HepG2 (cell line): ENCODE data around the gene KIF2C. TPM values are rescaled to one million over a fixed set of nuclear protein-coding genes. Genes with fewer than 3 reads are reported as not detected.

Experiments used
- ATAC-seq: fragments of 200-7000 bp; cut with Tn5 transposase; 3 replicates; pipeline ENCODE4 v1.9.1; 2020; ENCODE audit warnings: mild to moderate bottlenecking, moderate library complexity
- BruUV-seq: library from RNA; stranded (reverse); fragments of 400-500 nt; replicated peaks from 2 replicates; lab custom pipeline; 2021; lab: Mats Ljungman, UMichigan
- CTCF ChIA-PET: fragments of 300-600 bp; formaldehyde crosslinking; extraction: SDS; loops from one replicate; lab custom pipeline; 2021; ENCODE audit warnings: low total read pairs, inconsistent platforms, low intra/inter-chr PET ratio; lab: Yijun Ruan, JAX
- POLR2A ChIA-PET: fragments of 350-600 bp; sonication (Branson Sonifier 250); formaldehyde crosslinking; loops from one replicate; lab custom pipeline; 2020; ENCODE audit warnings: antibody characterized with exemption, inconsistent platforms; lab: Yijun Ruan, JAX
- DNase-seq: peaks from one replicate; pipeline ENCODE4 v3.0.0-alpha.2; 2015; ENCODE audit warnings: low spot score
- FAIRE-seq: peaks from 3 replicates; lab custom pipeline; 2011; peaks lifted over from hg19 to GRCh38; lab: Jason Lieb, UNC
- H2AFZ ChIP-seq: one replicate; pipeline ENCODE4 v1.6.1; 2011; ENCODE audit warnings: low read length, inconsistent platforms
- H3K27ac ChIP-seq: fragments of 300-600 bp; 3 replicates; pipeline ENCODE4 v1.8.0; 2011; ENCODE audit warnings: mixed run types, mild to moderate bottlenecking, mixed read lengths, low read length, inconsistent platforms; ENCODE audit not compliant: insufficient read depth; ENCODE audit errors: extremely low read length
- H3K27me3 ChIP-seq, 2 experiments: fragments of 200-600 bp in 1 of 2; 2 replicates in 1 of 2; 3 replicates in 1 of 2; pipeline versions ENCODE4 v1.6.0 to v1.8.0; 2011; ENCODE audit warnings: low read length in 2 of 2, mild to moderate bottlenecking in 2 of 2, moderate library complexity in 2 of 2, inconsistent platforms in 1 of 2; ENCODE audit not compliant: insufficient read depth in 2 of 2, control insufficient read depth in 1 of 2
- H3K36me3 ChIP-seq, 2 experiments: fragments of 200-600 bp in 1 of 2; replicated peaks in 1 of 2; 2 replicates in 1 of 2; 3 replicates in 1 of 2; pipeline versions ENCODE4 v1.5.1 to v1.8.0; 2011; ENCODE audit warnings: low read length in 2 of 2, inconsistent platforms in 1 of 2; ENCODE audit not compliant: insufficient read depth in 2 of 2, control insufficient read depth in 1 of 2
- H3K4me1 ChIP-seq: 2 replicates; pipeline ENCODE4 v1.5.1; 2012; ENCODE audit warnings: low read length, inconsistent platforms; ENCODE audit not compliant: insufficient read depth
- H3K4me2 ChIP-seq: 2 replicates; pipeline ENCODE4 v1.6.0; 2011; ENCODE audit warnings: low read depth, low read length, inconsistent platforms
- H3K4me3 ChIP-seq, 3 experiments: fragments of 200-600 bp in 1 of 3; sonication (generic), shearing (Covaris generic) in 1 of 3; replicated peaks in 1 of 3; 2 replicates each; pipeline ENCODE4 v1.5.1; 2011 to 2016; ENCODE audit warnings: low read length in 3 of 3, inconsistent platforms in 2 of 3, low read depth in 2 of 3, mild to moderate bottlenecking in 2 of 3, control low read depth in 1 of 3, mixed read lengths in 1 of 3; ENCODE audit not compliant: insufficient read depth in 1 of 3
- H3K79me2 ChIP-seq: one replicate; pipeline ENCODE4 v1.6.1; 2011; ENCODE audit warnings: low read length, inconsistent platforms; ENCODE audit not compliant: insufficient read depth
- H3K9ac ChIP-seq: 2 replicates; pipeline ENCODE4 v1.6.0; 2011; ENCODE audit warnings: mild to moderate bottlenecking, low read depth, low read length, inconsistent platforms; ENCODE audit not compliant: insufficient read depth
- H3K9me3 ChIP-seq: 2 replicates; pipeline ENCODE4 v1.5.1; 2012; ENCODE audit warnings: mild to moderate bottlenecking, low read length
- H4K20me1 ChIP-seq: 2 replicates; pipeline ENCODE4 v1.6.0; 2011; ENCODE audit warnings: inconsistent platforms, mild to moderate bottlenecking, low read length, moderate library complexity; ENCODE audit not compliant: insufficient read depth
- IKZF4 ChIP-seq: sonication (generic); formaldehyde crosslinking; IDR thresholded peaks from 2 replicates; pipeline ENCODE4 v1.5.1; 2020; ENCODE audit warnings: borderline replicate concordance, mild to moderate bottlenecking, low read depth, missing genetic modification reagents; ENCODE audit errors: not compliant biosample characterization
- LCORL ChIP-seq, 2 experiments: fragments of 450-650 bp in 1 of 2; sonication (generic) in 1 of 2; formaldehyde crosslinking in 1 of 2; IDR thresholded peaks; 2 replicates each; pipeline versions ENCODE4 v1.5.0 to v1.6.1; 2017 to 2020; ENCODE audit warnings: antibody characterized with exemption in 1 of 2, missing genetic modification reagents in 1 of 2
- MEIS2 ChIP-seq: sonication (generic); formaldehyde crosslinking; IDR thresholded peaks from 2 replicates; pipeline ENCODE4 v1.9.0; 2021; ENCODE audit warnings: mild to moderate bottlenecking, missing genetic modification reagents
- MYNN ChIP-seq: sonication (generic); formaldehyde crosslinking; IDR thresholded peaks from 2 replicates; pipeline ENCODE4 v1.4.0; 2020; ENCODE audit warnings: mild to moderate bottlenecking, low read depth, missing genetic modification reagents
- NFKB2 ChIP-seq: sonication (generic); formaldehyde crosslinking; IDR thresholded peaks from 2 replicates; pipeline ENCODE4 v1.4.0; 2020; ENCODE audit warnings: missing genetic modification reagents, borderline replicate concordance
- RBM22 ChIP-seq: fragments of 200-400 bp; formaldehyde crosslinking; optimal IDR thresholded peaks from 2 replicates; pipeline ENCODE3; 2017; ENCODE audit warnings: mild to moderate bottlenecking, low read length, moderate library complexity
- U2AF1 ChIP-seq: fragments of 200-400 bp; formaldehyde crosslinking; optimal IDR thresholded peaks from 2 replicates; pipeline ENCODE3; 2017; ENCODE audit warnings: mild to moderate bottlenecking, low read depth, low read length
- ZNF101 ChIP-seq: sonication (generic); formaldehyde crosslinking; IDR thresholded peaks from 2 replicates; pipeline ENCODE4 v1.4.0; 2020; ENCODE audit warnings: mild to moderate bottlenecking, low read depth, missing genetic modification reagents, borderline replicate concordance
- ZNF530 ChIP-seq: sonication (generic); formaldehyde crosslinking; IDR thresholded peaks from 2 replicates; pipeline ENCODE4 v1.5.0; 2020; ENCODE audit warnings: low read depth, mild to moderate bottlenecking, missing genetic modification reagents
- WGBS: methylation state at CpG from one replicate; pipeline ENCODE4 v1.1.6; 2017; ENCODE audit warnings: low lambda C conversion rate; 5-methylcytosine and 5-hydroxymethylcytosine counted together
- in situ Hi-C: cut with HindIII; loops from 2 replicates; pipeline ENCODE4 v1.10.0; 2017; ENCODE audit warnings: low pct_unique_long_range_greater_than_20kb; ENCODE audit not compliant: extremely low pct_ligation_motif_present
- intact Hi-C: fragments of 100-400 bp; cut with micrococcal nuclease; formaldehyde crosslinking; loops from one replicate; pipeline ENCODE4 v1.10.0; 2022; ENCODE audit not compliant: unreplicated experiment
- polyA plus RNA-seq, 8 experiments: library from polyadenylated mRNA; depleted of rRNA in 3 of 8; stranded (reverse) in 7 of 8; unstranded in 1 of 8; fragments of >200 nt; fragmentation: Illumina TruSeq in 4 of 8; extraction: Trizol in 4 of 8; gene quantifications; 2 replicates each; pipeline versions ENCODE4 v1.2.1 to v1.2.3, GENCODE V29; 2011 to 2016; ENCODE audit warnings: low read depth in 4 of 8, missing spikeins in 1 of 8, mixed read lengths in 1 of 8; ENCODE audit not compliant: insufficient read depth in 1 of 8
- total RNA-seq, 5 experiments: library from RNA; depleted of rRNA; stranded (reverse); fragments of >200 nt; fragmentation: Illumina TruSeq; extraction: Trizol; gene quantifications; 2 replicates each; pipeline ENCODE4 v1.2.3, GENCODE V29; 2016; ENCODE audit warnings: low read depth in 1 of 5
- TF ChIP-seq, protein P1 (sequence below): sonication (generic); formaldehyde crosslinking; IDR thresholded peaks from 2 replicates; pipeline ENCODE4 v1.8.0; 2022; ENCODE audit warnings: low read depth, missing genetic modification reagents
- TF ChIP-seq, protein P2 (sequence below), 2 experiments: sonication (generic) in 1 of 2; formaldehyde crosslinking in 1 of 2; IDR thresholded peaks; 2 replicates each; pipeline versions ENCODE4 v1.4.0 to v1.6.1; 2018 to 2020; ENCODE audit warnings: missing genetic modification reagents in 2 of 2, borderline replicate concordance in 1 of 2, low read depth in 1 of 2, mild to moderate bottlenecking in 1 of 2, missing biosample characterization in 1 of 2
- TF ChIP-seq, protein P3 (sequence below): sonication (generic); formaldehyde crosslinking; IDR thresholded peaks from 2 replicates; pipeline ENCODE4 v1.5.0; 2020; ENCODE audit warnings: mild to moderate bottlenecking, low read depth, missing genetic modification reagents, borderline replicate concordance

KIF2C gene
- total and polyA plus RNA-seq, 2 of the 13 experiments (the other 11 are each of a cell fraction or from before 2014, with no cell fraction given), result 29.7 to 53.7 TPM

DNA sequence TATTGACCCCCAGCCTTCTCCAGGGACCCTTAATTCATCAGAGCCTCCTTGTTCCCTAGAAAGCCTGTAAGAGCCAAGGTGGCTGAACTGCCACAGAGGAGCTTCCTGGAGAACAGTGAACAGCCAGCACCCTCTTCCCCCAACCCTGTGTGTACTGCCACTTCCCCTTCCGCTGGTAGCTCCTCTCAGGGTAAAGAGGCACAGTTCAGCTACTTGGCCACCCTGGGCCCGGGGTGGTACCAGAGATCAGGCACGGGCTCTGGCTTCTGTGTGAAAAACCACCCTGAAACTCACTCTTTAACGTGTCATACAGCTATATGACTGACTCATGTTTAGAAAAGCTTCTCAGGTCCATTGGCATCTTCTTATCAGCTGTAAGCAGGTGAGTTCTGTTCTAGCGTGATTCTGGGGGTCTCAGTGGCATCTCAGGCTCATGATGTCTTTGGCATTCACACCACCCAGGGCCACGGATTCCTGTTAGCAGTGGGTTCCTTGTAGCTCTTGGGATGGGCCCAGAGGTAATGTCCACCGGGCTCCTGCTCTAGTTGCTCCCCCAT is 42.8 kb upstream of the KIF2C start:
- H2AFZ ChIP-seq, result no peak overlapping the region
- no peak overlapping the region for H3K9ac ChIP-seq
- H4K20me1 ChIP-seq, result no peaks in the 10 kb centered on the region
- H3K79me2 ChIP-seq, result no peaks in the 10 kb centered on the region
- no peak for FAIRE-seq
- no peak for DNase-seq
- no TSS peak for BruUV-seq
- no peak for ATAC-seq
- no peaks in the 10 kb centered on the region for H3K36me3 ChIP-seq
- CTCF ChIA-PET, result no interaction called here
- 44% methylated on average over 6 of the region's 7 CpGs for WGBS
- no peaks in the 10 kb centered on the region for H3K9me3 ChIP-seq
- in situ Hi-C loops, result no loop called here
- peaks cover 47% of the 10 kb centered on the region for H3K4me1 ChIP-seq
- no peak overlapping the region for H3K4me3 ChIP-seq
- H3K4me2 ChIP-seq, result no peak overlapping the region
- no peaks in the 10 kb centered on the region for H3K27me3 ChIP-seq
- H3K27ac ChIP-seq, result no peak overlapping the region
- POLR2A ChIA-PET, result interaction anchor here (0.8 to 3.0 kb wide), 3 partner anchors 23 to 103 kb away, joined by 3 to 14 read pairs (median 5); partner anchors contain the start of genes ARMH1, PLK3 and TMEM53
- intact Hi-C loops, result no loop called here
- TF ChIP-seq RBM22 (no peak), ZNF530 (CRISPR knock-in tag) (no peak), U2AF1 (no peak), IKZF4 (no peak), NFKB2 (CRISPR knock-in tag) (no peak), LCORL (IDR thresholded peaks at IDR 0.05) (no peak), LCORL (CRISPR knock-in tag; IDR thresholded peaks at IDR 0.05) (no peak), ZNF101 (CRISPR knock-in tag) (no peak), MYNN (CRISPR knock-in tag) (no peak), MEIS2 (CRISPR knock-in tag) (no peak)
- TF ChIP-seq, protein P1, sequence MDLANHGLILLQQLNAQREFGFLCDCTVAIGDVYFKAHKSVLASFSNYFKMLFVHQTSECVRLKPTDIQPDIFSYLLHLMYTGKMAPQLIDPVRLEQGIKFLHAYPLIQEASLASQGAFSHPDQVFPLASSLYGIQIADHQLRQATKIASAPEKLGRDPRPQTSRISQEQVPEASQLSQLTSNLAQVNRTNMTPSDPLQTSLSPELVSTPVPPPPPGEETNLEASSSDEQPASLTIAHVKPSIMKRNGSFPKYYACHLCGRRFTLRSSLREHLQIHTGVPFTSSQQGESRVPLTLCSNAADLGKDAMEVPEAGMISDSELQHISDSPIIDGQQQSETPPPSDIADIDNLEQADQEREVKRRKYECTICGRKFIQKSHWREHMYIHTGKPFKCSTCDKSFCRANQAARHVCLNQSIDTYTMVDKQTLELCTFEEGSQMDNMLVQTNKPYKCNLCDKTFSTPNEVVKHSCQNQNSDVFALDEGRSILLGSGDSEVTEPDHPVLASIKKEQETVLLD (CRISPR knock-in tag), result no peak
- TF ChIP-seq, protein P2, sequence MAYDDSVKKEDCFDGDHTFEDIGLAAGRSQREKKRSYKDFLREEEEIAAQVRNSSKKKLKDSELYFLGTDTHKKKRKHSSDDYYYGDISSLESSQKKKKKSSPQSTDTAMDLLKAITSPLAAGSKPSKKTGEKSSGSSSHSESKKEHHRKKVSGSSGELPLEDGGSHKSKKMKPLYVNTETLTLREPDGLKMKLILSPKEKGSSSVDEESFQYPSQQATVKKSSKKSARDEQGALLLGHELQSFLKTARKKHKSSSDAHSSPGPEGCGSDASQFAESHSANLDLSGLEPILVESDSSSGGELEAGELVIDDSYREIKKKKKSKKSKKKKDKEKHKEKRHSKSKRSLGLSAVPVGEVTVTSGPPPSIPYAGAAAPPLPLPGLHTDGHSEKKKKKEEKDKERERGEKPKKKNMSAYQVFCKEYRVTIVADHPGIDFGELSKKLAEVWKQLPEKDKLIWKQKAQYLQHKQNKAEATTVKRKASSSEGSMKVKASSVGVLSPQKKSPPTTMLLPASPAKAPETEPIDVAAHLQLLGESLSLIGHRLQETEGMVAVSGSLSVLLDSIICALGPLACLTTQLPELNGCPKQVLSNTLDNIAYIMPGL (CRISPR knock-in tag; IDR thresholded peaks at IDR 0.05; ENCODE audit: borderline replicate concordance in 1 of 2, low read depth in 1 of 2), result no peak
- TF ChIP-seq, protein P3, sequence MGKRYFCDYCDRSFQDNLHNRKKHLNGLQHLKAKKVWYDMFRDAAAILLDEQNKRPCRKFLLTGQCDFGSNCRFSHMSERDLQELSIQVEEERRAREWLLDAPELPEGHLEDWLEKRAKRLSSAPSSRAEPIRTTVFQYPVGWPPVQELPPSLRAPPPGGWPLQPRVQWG (CRISPR knock-in tag), result no peak
